22Rv1 (cell line): ENCODE measurements around the gene MAEA.

Source experiments
- H3K27ac ChIP-seq: fragments of 450-650 bp; 2 replicates; pipeline ENCODE4 v1.5.1; 2017
- CTCF ChIP-seq: fragments of 450-650 bp; IDR thresholded peaks from 2 replicates; pipeline ENCODE4 v1.5.1; 2017; ENCODE audit warnings: mild to moderate bottlenecking
- ZFX ChIP-seq: fragments of 450-650 bp; IDR thresholded peaks from 2 replicates; pipeline ENCODE4 v1.6.1; 2017; ENCODE audit warnings: antibody characterized with exemption, borderline replicate concordance

MAEA gene

GRCh38 chr4:1307951-1308735, 18.5 kb downstream of the MAEA start:
- TF ChIP-seq CTCF, result no peak
- TF ChIP-seq ZFX, result no peak
- no peak overlapping the region for H3K27ac ChIP-seq

- TF ChIP-seq ZFX (no peak), CTCF (no peak)
- no peak overlapping the region for H3K27ac ChIP-seq
These were observed 19.7 kb downstream of the MAEA start for GRCh38 chr4:1309261-1310010.

GRCh38 chr4:1310031-1310795, 20.5 kb downstream of the MAEA start:
- no peak overlapping the region for H3K27ac ChIP-seq
- no peak for TF ChIP-seq CTCF
- no peak for TF ChIP-seq ZFX

- TF ChIP-seq CTCF (no peak), ZFX (no peak)
- H3K27ac ChIP-seq, result no peak overlapping the region
These were observed 21.3 kb downstream of the MAEA start for GRCh38 chr4:1310796-1311631.

- no peak overlapping the region for H3K27ac ChIP-seq
- TF ChIP-seq CTCF (no peak), ZFX (no peak)
These were observed 23.3 kb downstream of the MAEA start for GRCh38 chr4:1312821-1313640.

- no peak overlapping the region for H3K27ac ChIP-seq
- TF ChIP-seq CTCF, result no peak
- TF ChIP-seq ZFX, result no peak
These were observed 25.6 kb downstream of the MAEA start for GRCh38 chr4:1315306-1315705.
